H9 (cell line): ENCODE data around the gene SOX11. TPM values are rescaled to one million over a fixed set of nuclear protein-coding genes. Genes with fewer than 3 reads are reported as not detected.

Experiments used
- DNase-seq: peaks from one replicate; pipeline ENCODE4 v3.0.0-alpha.2; 2017
- H2AFZ ChIP-seq: one replicate; pipeline ENCODE4 v1.6.1; 2013; ENCODE audit warnings: mild to moderate bottlenecking, low read length, control low read depth, moderate library complexity
- H2AK5ac ChIP-seq: 2 replicates; pipeline ENCODE4 v1.6.1; 2013; ENCODE audit warnings: low read length, control low read depth, mixed read lengths; ENCODE audit not compliant: insufficient read length
- H2BK120ac ChIP-seq: one replicate; pipeline ENCODE4 v1.6.1; 2013; ENCODE audit warnings: low read depth, mild to moderate bottlenecking, low read length, control low read depth, inconsistent platforms; ENCODE audit not compliant: poor library complexity, severe bottlenecking
- H2BK12ac ChIP-seq: 2 replicates; pipeline ENCODE4 v1.6.1; 2013; ENCODE audit warnings: low read length, control low read depth, mixed read lengths, low read depth; ENCODE audit not compliant: insufficient read length
- H2BK15ac ChIP-seq: 2 replicates; pipeline ENCODE4 v1.6.1; 2013; ENCODE audit warnings: low read depth, low read length, control low read depth
- H2BK20ac ChIP-seq: one replicate; pipeline ENCODE4 v1.6.1; 2013; ENCODE audit warnings: low read depth, mild to moderate bottlenecking, low read length, control low read depth, inconsistent platforms; ENCODE audit not compliant: poor library complexity, severe bottlenecking
- H2BK5ac ChIP-seq: 2 replicates; pipeline ENCODE4 v1.6.1; 2013; ENCODE audit warnings: low read length, control low read depth, mixed read lengths; ENCODE audit not compliant: insufficient read length
- H3K14ac ChIP-seq: 2 replicates; pipeline ENCODE4 v1.6.1; 2013; ENCODE audit warnings: low read length, control low read depth; ENCODE audit not compliant: insufficient read depth
- H3K18ac ChIP-seq: 2 replicates; pipeline ENCODE4 v1.6.1; 2013; ENCODE audit warnings: low read depth, mild to moderate bottlenecking, mixed read lengths, low read length, control low read depth; ENCODE audit not compliant: insufficient read length
- H3K23ac ChIP-seq: 2 replicates; pipeline ENCODE4 v1.6.1; 2013; ENCODE audit warnings: low read length, control low read depth, mixed read lengths, low read depth; ENCODE audit not compliant: insufficient read length
- H3K23me2 ChIP-seq: 2 replicates; pipeline ENCODE4 v1.6.1; 2013; ENCODE audit warnings: low read depth, mild to moderate bottlenecking, mixed read lengths, low read length, control low read depth; ENCODE audit not compliant: insufficient read length, poor library complexity, severe bottlenecking
- H3K27ac ChIP-seq: 2 replicates; pipeline ENCODE4 v1.5.1; 2013; ENCODE audit warnings: low read length, control low read depth, mixed read lengths, low read depth; ENCODE audit not compliant: insufficient read length
- H3K27me3 ChIP-seq: 2 replicates; pipeline ENCODE4 v1.6.1; 2013; ENCODE audit warnings: low read length, control low read depth, inconsistent platforms; ENCODE audit not compliant: insufficient read depth
- H3K4ac ChIP-seq: 2 replicates; pipeline ENCODE4 v1.6.1; 2013; ENCODE audit warnings: low read depth, mild to moderate bottlenecking, control low read depth, inconsistent platforms, low read length, moderate library complexity
- H3K4me1 ChIP-seq: 2 replicates; pipeline ENCODE4 v1.6.1; 2013; ENCODE audit warnings: low read length, control low read depth, inconsistent platforms; ENCODE audit not compliant: insufficient read depth
- H3K4me2 ChIP-seq: 2 replicates; pipeline ENCODE4 v1.6.1; 2013; ENCODE audit warnings: low read length, control low read depth, mixed read lengths; ENCODE audit not compliant: insufficient read length, insufficient read depth
- H3K56ac ChIP-seq: 2 replicates; pipeline ENCODE4 v1.6.1; 2013; ENCODE audit warnings: low read depth, mild to moderate bottlenecking, mixed read lengths, low read length, control low read depth; ENCODE audit not compliant: insufficient read length
- H3K79me1 ChIP-seq: 2 replicates; pipeline ENCODE4 v1.6.1; 2013; ENCODE audit warnings: low read depth, mild to moderate bottlenecking, moderate library complexity, low read length, control low read depth, inconsistent platforms; ENCODE audit not compliant: insufficient read depth, poor library complexity, severe bottlenecking
- H3K79me2 ChIP-seq: 2 replicates; pipeline ENCODE4 v1.6.1; 2013; ENCODE audit warnings: low read length, control low read depth, inconsistent platforms; ENCODE audit not compliant: insufficient read depth
- H3K9ac ChIP-seq: 2 replicates; pipeline ENCODE4 v1.6.1; 2013; ENCODE audit warnings: low read length, control low read depth, mixed read lengths; ENCODE audit not compliant: insufficient read length; ENCODE audit errors: extremely low read depth
- H3K9me3 ChIP-seq: one replicate; pipeline ENCODE4 v1.6.1; 2013; ENCODE audit warnings: low read depth, low read length, inconsistent platforms; ENCODE audit not compliant: control insufficient read depth
- H3T11ph ChIP-seq: one replicate; pipeline ENCODE4 v1.6.1; 2013; ENCODE audit warnings: mild to moderate bottlenecking, low read length, control low read depth, inconsistent platforms
- H4K20me1 ChIP-seq: one replicate; pipeline ENCODE4 v1.6.1; 2013; ENCODE audit not compliant: control insufficient read depth, insufficient read length, insufficient read depth
- H4K5ac ChIP-seq: 2 replicates; pipeline ENCODE4 v1.6.1; 2013; ENCODE audit warnings: low read depth, mild to moderate bottlenecking, mixed read lengths, low read length, control low read depth; ENCODE audit not compliant: insufficient read length
- H4K8ac ChIP-seq: replicated peaks from 2 replicates; pipeline ENCODE4 v1.6.1; 2013; ENCODE audit warnings: low read length, control low read depth, mixed read lengths, low read depth; ENCODE audit not compliant: insufficient read length
- H4K91ac ChIP-seq: 2 replicates; pipeline ENCODE4 v1.6.1; 2013; ENCODE audit warnings: low read depth, mild to moderate bottlenecking, moderate library complexity, mixed read lengths, low read length, control low read depth; ENCODE audit not compliant: insufficient read length
- H3K27ac Mint-ChIP-seq, 3 experiments: 2 replicates in 2 of 3; 3 replicates in 1 of 3; pipeline ENCODE4 v1.8.0; 2020 to 2021; ENCODE audit warnings: mixed read lengths in 3 of 3, mild to moderate bottlenecking in 1 of 3, moderate library complexity in 1 of 3
- H3K27me3 Mint-ChIP-seq: 2 replicates; pipeline ENCODE4 v1.8.0; 2021; ENCODE audit warnings: low read depth, mild to moderate bottlenecking, moderate library complexity, mixed read lengths
- H3K36me3 Mint-ChIP-seq, 3 experiments: 2 replicates in 2 of 3; 3 replicates in 1 of 3; pipeline ENCODE4 v1.8.0; 2020 to 2021; ENCODE audit warnings: low read depth in 3 of 3, mixed read lengths in 3 of 3; ENCODE audit not compliant: insufficient read depth in 1 of 3
- H3K4me1 Mint-ChIP-seq, 2 experiments: 2 replicates each; pipeline ENCODE4 v1.8.0; 2020; ENCODE audit warnings: mixed read lengths in 2 of 2
- H3K4me3 Mint-ChIP-seq, 2 experiments: 2 replicates in 1 of 2; 3 replicates in 1 of 2; pipeline ENCODE4 v1.8.0; 2020 to 2021; ENCODE audit warnings: mild to moderate bottlenecking in 2 of 2, mixed read lengths in 2 of 2, moderate library complexity in 1 of 2
- H3K9me3 Mint-ChIP-seq, 2 experiments: 2 replicates in 1 of 2; 3 replicates in 1 of 2; pipeline ENCODE4 v1.8.0; 2020; ENCODE audit warnings: mild to moderate bottlenecking in 2 of 2, mixed read lengths in 2 of 2, moderate library complexity in 1 of 2
- total RNA-seq: library from RNA; stranded (reverse); gene quantifications from 2 replicates; pipeline ENCODE4 v1.2.1, GENCODE V29; 2021
- TF ChIP-seq, protein P1 (sequence below): fragments of 200-600 bp; sonication (generic); conservative IDR thresholded peaks from 3 replicates; pipeline ENCODE4 v1.8.0; 2021; ENCODE audit warnings: antibody characterized with exemption, mild to moderate bottlenecking

The SOX11 gene
- total RNA-seq, 1 experiment from 2014 or later = 43.8 TPM

DNA sequence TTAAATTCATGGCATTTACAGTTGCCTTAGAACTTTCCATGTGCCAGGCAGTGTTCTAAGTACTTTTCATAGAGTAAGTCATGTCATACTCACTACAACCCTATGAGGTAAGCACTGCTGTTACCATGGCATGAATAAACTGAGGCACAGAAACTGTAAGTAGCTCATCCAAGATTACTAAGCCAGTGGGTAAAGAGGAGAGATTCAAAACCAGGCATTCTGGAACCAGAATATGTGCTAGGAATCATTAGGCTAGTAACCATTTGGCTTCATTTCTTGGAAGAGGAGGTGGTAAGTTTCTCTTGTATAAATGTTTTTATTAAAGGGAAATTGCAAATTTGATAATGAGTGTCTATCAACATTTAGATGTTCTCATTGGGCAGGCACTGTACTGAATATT is 35.1 kb downstream of the SOX11 start:
- no peaks in the 10 kb centered on the region; the same call in 1 of the 2 replicates for H3K79me2 ChIP-seq
- peaks cover 1 to 25% (median 2%) of the 10 kb centered on the region in 3 experiments; a peak in 3 of 7 replicates for H3K36me3 Mint-ChIP-seq
- no peak overlapping the region for H3K23ac ChIP-seq
- no peaks in the 10 kb centered on the region for H4K20me1 ChIP-seq
- H3K23me2 ChIP-seq = no peaks in the 10 kb centered on the region
- H3K4ac ChIP-seq = no peak overlapping the region
- H2AFZ ChIP-seq = no peak overlapping the region
- no peak overlapping the region for H4K8ac ChIP-seq
- peaks cover 2% of the 10 kb centered on the region; the same call in 1 of the 2 replicates for H3K27me3 Mint-ChIP-seq
- peaks cover 58 to 59% of the 10 kb centered on the region in 2 experiments for H3K4me1 Mint-ChIP-seq
- peak overlapping the region; percentile 76 to 98 (median 95); a peak in 6 of 7 replicates for H3K27ac Mint-ChIP-seq
- H3K4me3 Mint-ChIP-seq = peak overlapping the region; percentile 11 to 71; a peak in 4 of 5 replicates
- no peak overlapping the region for H3K9ac ChIP-seq
- no peak overlapping the region for H3T11ph ChIP-seq
- no peak overlapping the region for H2BK15ac ChIP-seq
- H3K18ac ChIP-seq = no peak overlapping the region
- H2BK120ac ChIP-seq = no peak overlapping the region
- no peak for DNase-seq
- TF ChIP-seq, protein P1, sequence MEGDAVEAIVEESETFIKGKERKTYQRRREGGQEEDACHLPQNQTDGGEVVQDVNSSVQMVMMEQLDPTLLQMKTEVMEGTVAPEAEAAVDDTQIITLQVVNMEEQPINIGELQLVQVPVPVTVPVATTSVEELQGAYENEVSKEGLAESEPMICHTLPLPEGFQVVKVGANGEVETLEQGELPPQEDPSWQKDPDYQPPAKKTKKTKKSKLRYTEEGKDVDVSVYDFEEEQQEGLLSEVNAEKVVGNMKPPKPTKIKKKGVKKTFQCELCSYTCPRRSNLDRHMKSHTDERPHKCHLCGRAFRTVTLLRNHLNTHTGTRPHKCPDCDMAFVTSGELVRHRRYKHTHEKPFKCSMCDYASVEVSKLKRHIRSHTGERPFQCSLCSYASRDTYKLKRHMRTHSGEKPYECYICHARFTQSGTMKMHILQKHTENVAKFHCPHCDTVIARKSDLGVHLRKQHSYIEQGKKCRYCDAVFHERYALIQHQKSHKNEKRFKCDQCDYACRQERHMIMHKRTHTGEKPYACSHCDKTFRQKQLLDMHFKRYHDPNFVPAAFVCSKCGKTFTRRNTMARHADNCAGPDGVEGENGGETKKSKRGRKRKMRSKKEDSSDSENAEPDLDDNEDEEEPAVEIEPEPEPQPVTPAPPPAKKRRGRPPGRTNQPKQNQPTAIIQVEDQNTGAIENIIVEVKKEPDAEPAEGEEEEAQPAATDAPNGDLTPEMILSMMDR = no peak
- no peak overlapping the region for H2BK12ac ChIP-seq
- peaks cover 6% of the 10 kb centered on the region; the same call in 1 of the 2 replicates for H3K4me1 ChIP-seq
- H2BK20ac ChIP-seq = no peak overlapping the region
- H3K9me3 ChIP-seq = no peaks in the 10 kb centered on the region
- no peak overlapping the region for H4K5ac ChIP-seq
- H2BK5ac ChIP-seq = no peak overlapping the region
- no peak overlapping the region for H3K56ac ChIP-seq
- no peak overlapping the region for H4K91ac ChIP-seq
- no peaks in the 10 kb centered on the region for H3K79me1 ChIP-seq
- H2AK5ac ChIP-seq = no peak overlapping the region
- no peak overlapping the region for H3K27ac ChIP-seq
- peak overlapping the region; percentile 34 for H3K4me2 ChIP-seq
- H3K9me3 Mint-ChIP-seq = peaks cover 0 to 3% of the 10 kb centered on the region in 2 experiments; a peak in 2 of 5 replicates
- H3K14ac ChIP-seq = no peak overlapping the region
- H3K27me3 ChIP-seq = no peaks in the 10 kb centered on the region
